ENCODE data around the gene ANKS1A. TPM values are rescaled to one million over a fixed set of nuclear protein-coding genes. Genes with fewer than 3 reads are reported as not detected.

The ANKS1A gene
- total RNA-seq, 1 donor from 2014 or later: 76.9 TPM

- H3K4me1 Mint-ChIP-seq (ENCODE audit: low read depth, unreplicated experiment): no peaks in the 10 kb centered on the region
- no peak for TF ChIP-seq CTCF (IDR thresholded peaks at IDR 0.05; ENCODE audit: partially characterized antibody, unreplicated experiment)
- DNase-seq: no peak
- H3K9me3 Mint-ChIP-seq (ENCODE audit: unreplicated experiment): no peaks in the 10 kb centered on the region
- no peaks in the 10 kb centered on the region for H3K27me3 Mint-ChIP-seq (ENCODE audit: unreplicated experiment)
- H3K4me3 Mint-ChIP-seq (ENCODE audit: unreplicated experiment): no peak overlapping the region
- H3K36me3 Mint-ChIP-seq (ENCODE audit: unreplicated experiment): no peaks in the 10 kb centered on the region
- H3K27ac Mint-ChIP-seq (ENCODE audit: unreplicated experiment): no peak overlapping the region
Observed at GRCh38 chr6:34900321-34901031, 11.4 kb downstream of the ANKS1A start.

GRCh38 chr6:34901930-34902329 lies 12.9 kb downstream of the ANKS1A start:
- Mint-ChIP-seq H3K4me3 (ENCODE audit: unreplicated experiment) (no peak overlapping the region), H3K36me3 (ENCODE audit: unreplicated experiment) (no peaks in the 10 kb centered on the region), H3K27ac (ENCODE audit: unreplicated experiment) (no peak overlapping the region), H3K9me3 (ENCODE audit: unreplicated experiment) (no peaks in the 10 kb centered on the region), H3K4me1 (ENCODE audit: low read depth, unreplicated experiment) (no peaks in the 10 kb centered on the region), H3K27me3 (ENCODE audit: unreplicated experiment) (no peaks in the 10 kb centered on the region)
- TF ChIP-seq CTCF (IDR thresholded peaks at IDR 0.05; ENCODE audit: partially characterized antibody, unreplicated experiment): no peak
- DNase-seq: no peak

- H3K4me3 Mint-ChIP-seq (ENCODE audit: unreplicated experiment): no peak overlapping the region
- no peak for TF ChIP-seq CTCF (IDR thresholded peaks at IDR 0.05; ENCODE audit: partially characterized antibody, unreplicated experiment)
- DNase-seq: no peak
- H3K9me3 Mint-ChIP-seq (ENCODE audit: unreplicated experiment): no peaks in the 10 kb centered on the region
- peaks cover 10% of the 10 kb centered on the region for H3K4me1 Mint-ChIP-seq (ENCODE audit: low read depth, unreplicated experiment)
- H3K27ac Mint-ChIP-seq (ENCODE audit: unreplicated experiment): no peak overlapping the region
- H3K27me3 Mint-ChIP-seq (ENCODE audit: unreplicated experiment): peaks cover 3% of the 10 kb centered on the region
- H3K36me3 Mint-ChIP-seq (ENCODE audit: unreplicated experiment): no peaks in the 10 kb centered on the region
Observed at GRCh38 chr6:34904990-34905613, 16.0 kb downstream of the ANKS1A start.

GRCh38 chr6:34906826-34907225 lies 17.8 kb downstream of the ANKS1A start:
- H3K4me1 Mint-ChIP-seq (ENCODE audit: low read depth, unreplicated experiment): peaks cover 10% of the 10 kb centered on the region
- no peaks in the 10 kb centered on the region for H3K9me3 Mint-ChIP-seq (ENCODE audit: unreplicated experiment)
- no peak for TF ChIP-seq CTCF (IDR thresholded peaks at IDR 0.05; ENCODE audit: partially characterized antibody, unreplicated experiment)
- DNase-seq: no peak
- no peak overlapping the region for H3K4me3 Mint-ChIP-seq (ENCODE audit: unreplicated experiment)
- no peak overlapping the region for H3K27ac Mint-ChIP-seq (ENCODE audit: unreplicated experiment)
- H3K36me3 Mint-ChIP-seq (ENCODE audit: unreplicated experiment): no peaks in the 10 kb centered on the region
- peaks cover 3% of the 10 kb centered on the region for H3K27me3 Mint-ChIP-seq (ENCODE audit: unreplicated experiment)

GRCh38 chr6:34908194-34908593 lies 19.1 kb downstream of the ANKS1A start:
- peaks cover 10% of the 10 kb centered on the region for H3K4me1 Mint-ChIP-seq (ENCODE audit: low read depth, unreplicated experiment)
- H3K9me3 Mint-ChIP-seq (ENCODE audit: unreplicated experiment): no peaks in the 10 kb centered on the region
- H3K27ac Mint-ChIP-seq (ENCODE audit: unreplicated experiment): no peak overlapping the region
- no peaks in the 10 kb centered on the region for H3K36me3 Mint-ChIP-seq (ENCODE audit: unreplicated experiment)
- H3K4me3 Mint-ChIP-seq (ENCODE audit: unreplicated experiment): no peak overlapping the region
- no peak for DNase-seq
- no peak for TF ChIP-seq CTCF (IDR thresholded peaks at IDR 0.05; ENCODE audit: partially characterized antibody, unreplicated experiment)
- H3K27me3 Mint-ChIP-seq (ENCODE audit: unreplicated experiment): peaks cover 3% of the 10 kb centered on the region
